ENCODE data around the gene GAS6.
"Not testable (repeated sequence)": the region's sequence is repeated elsewhere in the genome, so short reads cannot be mapped to it uniquely, and the experiment has no call there.

GAS6 gene

GRCh38 chr13:113804017-113804702 lies 59.7 kb downstream of the GAS6 start:
- DNase-seq, result no peak

DNA sequence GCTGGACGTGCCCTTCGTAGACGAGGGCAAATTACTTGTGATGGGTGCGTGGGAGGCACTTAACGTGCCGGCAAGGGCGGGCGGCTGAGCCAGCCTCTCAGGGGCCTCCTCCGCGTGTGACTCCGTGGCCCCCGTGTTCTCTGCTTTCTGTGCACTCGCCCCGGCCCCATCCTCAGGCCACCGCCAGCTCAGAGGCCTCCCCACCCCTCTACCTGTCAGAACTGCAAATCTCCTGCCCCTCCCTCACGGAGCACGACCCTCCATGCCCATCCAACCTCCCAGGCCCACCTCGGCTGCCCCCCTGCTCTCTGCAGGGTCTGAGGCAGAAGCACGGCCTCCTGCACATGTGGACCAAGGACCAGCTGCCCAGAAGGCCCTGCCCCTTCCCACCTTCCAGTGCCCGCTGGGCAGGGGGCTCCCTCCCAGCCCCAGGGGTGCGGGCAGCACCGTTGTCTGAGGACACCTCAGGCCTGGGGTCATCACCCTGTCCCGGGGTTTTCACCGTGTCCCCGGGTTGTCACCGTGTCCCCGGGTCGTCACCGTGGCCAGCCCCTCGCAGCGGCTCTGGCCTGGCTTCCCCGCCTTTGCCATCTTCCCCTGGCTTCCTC lies 60.4 kb downstream of the GAS6 start:
- DNase-seq, result no peak

GRCh38 chr13:113802761-113803160 lies 61.1 kb downstream of the GAS6 start:
- DNase-seq, result no peak

DNA sequence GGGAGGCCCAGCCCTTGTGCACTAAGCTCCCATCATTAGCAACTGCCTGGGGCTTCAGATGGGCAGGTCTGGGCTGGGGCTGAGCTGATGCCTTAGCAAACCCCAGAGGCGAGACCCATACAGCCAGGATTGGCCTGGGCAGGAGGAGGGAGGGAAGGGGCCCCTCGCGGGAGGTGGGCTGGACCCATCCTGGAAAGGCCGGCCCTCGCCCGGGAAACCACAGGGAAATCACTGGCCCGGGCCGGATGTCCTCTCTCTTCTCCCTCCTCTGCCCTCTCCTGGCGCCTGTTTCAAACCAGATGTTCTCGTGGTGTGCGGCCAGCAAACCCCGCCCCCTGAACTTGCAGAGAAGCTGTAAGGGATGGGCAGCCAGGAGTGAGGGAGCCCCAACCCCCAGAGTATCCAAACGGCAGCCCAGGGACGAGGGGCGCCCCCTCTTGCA lies 61.8 kb downstream of the GAS6 start:
- DNase-seq, result peak; percentile 22

GRCh38 chr13:113801289-113801961 lies 62.5 kb downstream of the GAS6 start:
- no peak for DNase-seq

GRCh38 chr13:113800576-113800926 lies 63.3 kb downstream of the GAS6 start:
- DNase-seq, result no peak

GRCh38 chr13:113798200-113798811 lies 65.6 kb downstream of the GAS6 start:
- no peak for DNase-seq

DNA sequence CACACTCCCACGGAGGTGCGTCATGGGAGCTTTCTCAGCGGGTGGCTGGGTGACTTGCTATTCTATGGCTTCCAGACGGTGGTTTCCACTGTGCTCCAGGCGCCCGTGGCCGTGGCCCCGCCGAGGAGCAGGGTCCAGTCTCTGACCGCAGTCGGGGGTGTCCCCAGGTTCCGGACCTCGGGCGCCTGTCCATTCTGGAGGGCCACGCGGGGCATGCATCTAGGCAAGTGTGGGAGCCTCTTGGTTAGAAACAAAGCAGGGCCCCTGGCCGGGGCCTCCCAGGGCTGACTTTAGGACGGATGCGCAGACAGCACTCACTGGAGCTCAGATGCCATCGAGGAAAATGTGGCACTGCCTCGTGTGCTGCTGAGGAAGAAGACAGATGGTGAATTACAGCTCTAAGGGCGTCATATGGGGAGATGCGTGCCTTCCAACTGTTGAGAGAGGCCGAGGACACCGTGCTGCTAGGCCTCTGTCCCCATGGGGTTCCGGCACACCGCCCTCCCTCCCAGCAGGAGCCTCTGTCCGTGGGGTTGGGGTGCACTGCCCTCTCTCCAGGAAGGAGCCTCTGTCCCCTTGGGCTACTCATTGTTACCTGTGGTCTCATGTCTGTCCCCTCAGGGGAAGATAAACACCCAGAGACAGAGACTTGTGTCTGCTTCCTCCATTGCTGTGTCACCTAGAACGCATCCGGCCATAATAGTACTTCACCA lies 66.8 kb downstream of the GAS6 start:
- no peak for DNase-seq

DNA sequence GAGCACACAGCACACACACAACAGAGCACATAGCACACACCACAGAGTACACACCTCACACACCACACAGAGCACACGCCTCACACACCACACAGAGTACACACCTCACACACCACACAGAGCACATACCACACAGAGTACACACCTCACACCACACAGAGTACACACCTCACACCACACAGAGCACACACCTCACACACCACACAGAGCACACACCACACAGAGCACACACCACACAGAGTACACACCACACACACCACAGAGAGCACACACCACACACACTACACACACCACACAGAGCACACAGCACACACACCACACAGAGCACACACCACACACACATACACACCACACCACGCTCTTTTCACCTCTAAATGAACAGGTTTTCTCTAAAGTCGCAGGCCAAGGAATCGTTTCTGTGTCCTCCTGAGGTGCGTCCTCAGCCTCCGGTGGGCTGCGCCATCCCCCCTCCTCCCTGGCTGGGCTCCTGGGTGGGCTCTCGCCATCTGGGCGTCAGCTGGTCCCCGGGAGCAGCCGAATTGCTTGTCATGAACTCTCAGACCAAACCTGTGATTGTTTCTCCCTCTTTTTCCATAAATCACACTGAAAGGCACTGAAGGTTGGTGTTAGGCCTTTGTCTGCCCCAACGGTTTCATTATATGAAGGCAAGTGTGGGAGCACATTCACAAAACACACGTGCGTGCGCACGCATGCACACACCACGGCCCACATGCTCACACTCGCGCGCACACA lies 67.5 kb downstream of the GAS6 start:
- DNase-seq, result no peak

DNA sequence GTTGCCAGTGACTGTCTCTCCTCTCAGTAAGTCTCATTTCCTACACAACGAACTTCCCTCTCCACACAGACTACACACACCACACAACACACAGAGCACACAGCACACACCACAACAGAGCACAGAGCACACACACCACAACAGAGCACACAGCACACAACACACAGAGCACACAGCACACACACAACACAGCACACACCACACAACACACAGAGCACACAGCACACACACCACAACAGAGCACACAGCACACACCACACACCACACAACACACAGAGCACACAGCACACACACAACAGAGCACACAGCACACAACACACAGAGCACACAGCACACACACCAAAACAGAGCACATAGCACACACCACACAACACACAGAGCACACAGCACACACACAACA lies 68.5 kb downstream of the GAS6 start:
- not testable (repeated sequence) for DNase-seq

GRCh38 chr13:113794764-113795173 lies 69.1 kb downstream of the GAS6 start:
- no peak for DNase-seq

GRCh38 chr13:113794086-113794485 lies 69.8 kb downstream of the GAS6 start:
- DNase-seq, result no peak

GRCh38 chr13:113793718-113794085 lies 70.2 kb downstream of the GAS6 start:
- no peak for DNase-seq

GRCh38 chr13:113792886-113793717 lies 70.8 kb downstream of the GAS6 start:
- DNase-seq, result no peak

- no peak for DNase-seq
Measured at GRCh38 chr13:113792236-113792770, 71.6 kb downstream of the GAS6 start.

DNA sequence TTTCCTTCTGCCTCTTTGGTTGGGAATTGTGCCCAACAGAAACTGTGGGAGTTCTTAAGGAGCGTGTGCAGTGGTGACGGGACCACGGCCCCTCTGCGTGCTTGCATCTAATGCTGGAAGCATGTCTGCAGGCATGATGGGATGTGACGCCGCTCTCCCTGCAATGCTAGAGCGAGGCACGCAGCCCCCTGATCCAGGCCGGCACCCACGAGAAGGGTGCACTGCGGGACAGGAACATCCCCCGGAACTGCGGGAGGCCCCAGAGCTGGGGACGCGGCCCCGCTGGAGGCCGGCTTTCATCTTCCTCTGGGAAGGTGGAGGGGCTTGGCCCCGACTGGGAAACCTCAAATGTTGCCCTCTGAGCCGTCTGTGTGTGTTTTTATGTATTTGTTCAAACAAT lies 72.1 kb downstream of the GAS6 start:
- DNase-seq, result no peak

DNA sequence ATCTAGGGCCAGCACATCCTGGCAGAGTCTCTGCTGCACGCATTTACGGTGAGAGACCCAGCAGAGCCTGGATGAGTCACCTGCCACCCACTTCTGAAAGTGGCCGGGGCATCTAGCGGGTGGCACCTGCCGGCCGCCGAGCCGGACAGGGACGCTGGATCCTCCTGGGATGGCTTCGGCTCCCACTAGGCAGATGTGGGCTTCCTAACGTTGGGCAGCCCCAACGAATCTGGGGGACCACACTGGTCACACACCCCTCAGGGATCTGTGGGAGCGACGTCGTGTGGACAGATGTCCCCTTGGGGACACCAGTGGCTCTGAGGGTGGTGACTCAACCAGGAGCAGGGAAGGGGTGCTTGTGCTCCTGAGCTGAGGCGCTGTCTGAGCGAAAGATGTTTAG lies 72.7 kb downstream of the GAS6 start:
- DNase-seq, result no peak

DNA sequence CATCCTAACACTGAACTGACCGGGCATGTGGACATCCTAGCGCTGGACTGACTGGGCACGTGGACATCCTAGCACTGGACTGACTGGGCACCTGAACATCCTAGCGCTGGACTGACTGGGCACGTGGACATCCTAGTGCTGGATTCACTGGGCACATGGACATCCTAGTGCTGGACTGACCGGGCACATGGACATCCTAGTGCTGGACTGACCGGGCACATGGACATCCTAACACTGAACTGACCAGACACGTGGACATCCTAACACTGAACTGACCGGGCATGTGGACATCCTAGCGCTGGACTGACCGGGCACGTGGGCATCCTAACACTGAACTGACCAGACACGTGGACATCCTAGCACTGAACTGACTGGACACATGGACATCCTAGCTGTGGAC lies 73.9 kb downstream of the GAS6 start:
- not testable (repeated sequence) for DNase-seq

DNA sequence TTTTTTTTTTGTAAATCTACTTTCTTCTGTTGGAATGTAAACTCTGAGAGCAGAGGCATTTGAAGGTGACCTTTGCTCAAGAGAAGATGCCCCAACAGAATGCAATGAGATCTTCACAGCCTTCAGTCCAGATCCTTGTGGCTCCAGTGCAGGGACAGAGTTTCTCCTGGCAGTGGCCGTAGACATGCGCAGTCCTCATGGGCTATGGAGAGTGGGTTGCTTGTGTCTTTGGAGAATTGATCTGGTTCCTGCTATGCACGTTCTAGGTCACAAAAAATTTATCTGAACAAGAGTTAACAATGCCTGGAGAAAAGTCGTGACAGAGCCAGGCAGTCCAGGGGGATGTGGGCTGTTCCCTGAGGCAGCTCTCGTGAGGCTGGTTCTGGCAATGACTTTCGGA lies 74.7 kb downstream of the GAS6 start:
- DNase-seq, result no peak

- no peak for DNase-seq
Measured at GRCh38 chr13:113788413-113789135, 75.3 kb downstream of the GAS6 start.

GRCh38 chr13:113787694-113788093 lies 76.2 kb downstream of the GAS6 start:
- no peak for DNase-seq
